Fibroblast of the aortic adventitia (primary cell): ENCODE data around the gene PAPOLA. TPM values are rescaled to one million over a fixed set of nuclear protein-coding genes. Genes with fewer than 3 reads are reported as not detected.
A peak's percentile ranks its signal among the peaks of the same experiment; 100 is the strongest.

Experiments used
- DNase-seq: peaks from one replicate; pipeline ENCODE4 v3.0.0-alpha.2; 2010; ENCODE audit warnings: low read depth
- H3K4me3 ChIP-seq: 2 replicates; pipeline ENCODE4 v1.5.1; 2011; ENCODE audit warnings: low read depth, mild to moderate bottlenecking, control low read depth, low read length, moderate library complexity
- total RNA-seq: library from RNA; depleted of rRNA; stranded (reverse); fragments of >200 nt; gene quantifications from 2 replicates; pipeline ENCODE4 v1.2.3, GENCODE V29; 2012; ENCODE audit warnings: low replicate concordance
- TF ChIP-seq, protein P1 (sequence below): IDR thresholded peaks from 2 replicates; pipeline ENCODE4 v1.5.1; 2011; ENCODE audit warnings: mild to moderate bottlenecking, low read length, control low read depth, inconsistent platforms; ENCODE audit not compliant: insufficient read depth

The PAPOLA gene
- total RNA-seq, 1 donor = 124 TPM

DNA sequence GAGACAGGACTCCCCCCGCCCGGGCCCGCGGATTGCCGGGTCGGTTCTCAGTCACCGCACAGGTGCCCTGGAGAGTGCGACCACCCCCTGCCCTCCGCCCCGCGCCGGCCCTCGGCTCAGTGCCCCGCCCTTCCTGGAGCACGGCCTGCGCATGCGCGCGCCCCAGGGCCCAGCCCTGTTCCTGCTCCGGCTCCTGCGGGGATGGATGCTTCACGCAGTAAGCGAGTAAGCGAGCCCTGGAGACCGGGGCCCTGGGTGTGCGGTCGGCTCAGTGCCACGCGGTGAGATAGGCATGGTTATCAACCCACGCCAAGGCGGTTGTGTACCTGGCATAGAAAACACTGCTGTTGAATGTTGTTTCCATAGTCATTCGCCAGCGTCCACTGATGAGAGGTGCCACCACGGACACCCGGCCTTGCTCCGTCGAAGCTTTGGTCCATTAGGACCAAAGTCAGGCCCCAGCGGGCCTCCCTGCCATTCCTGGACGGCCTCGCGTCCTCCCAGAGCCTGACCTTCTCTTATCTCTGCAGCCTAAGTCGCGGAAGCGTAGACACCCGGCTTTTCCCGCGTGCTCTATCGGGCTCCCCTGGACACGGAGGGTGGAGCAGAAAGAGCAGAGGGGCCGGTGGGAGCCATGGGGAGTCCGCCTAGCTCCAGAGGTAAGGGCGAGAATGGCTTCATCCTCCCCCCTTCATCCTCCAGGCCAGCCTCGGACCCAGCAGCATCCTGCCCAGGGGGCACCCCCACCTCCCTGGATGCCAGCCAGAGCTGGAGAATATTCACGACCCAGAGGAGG lies 90.6 kb downstream of the PAPOLA start:
- H3K4me3 ChIP-seq = peak overlapping the region; percentile 58
- peak; percentile 19 for DNase-seq

DNA sequence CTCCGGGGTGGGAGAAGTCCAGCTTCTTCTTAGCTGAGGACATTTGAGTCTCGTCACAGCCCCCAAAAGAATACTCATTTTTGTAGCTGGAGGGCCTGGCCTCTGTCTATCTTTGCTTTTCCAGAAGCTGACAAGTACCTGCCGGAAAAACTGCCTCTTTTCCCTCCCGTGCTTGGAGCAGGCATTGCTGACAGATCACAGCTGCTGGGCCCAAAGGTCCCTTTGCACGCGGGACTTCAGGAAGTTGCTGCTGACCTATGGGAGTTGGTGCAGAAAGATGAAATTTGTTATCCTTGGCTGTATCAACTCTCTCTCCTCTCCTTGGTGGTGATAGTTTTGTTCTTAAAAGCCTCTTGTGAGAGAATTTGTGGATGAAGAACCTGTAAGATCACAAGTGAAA lies 92.8 kb downstream of the PAPOLA start:
- no peak overlapping the region for H3K4me3 ChIP-seq
- no peak for DNase-seq
- TF ChIP-seq, protein P1, sequence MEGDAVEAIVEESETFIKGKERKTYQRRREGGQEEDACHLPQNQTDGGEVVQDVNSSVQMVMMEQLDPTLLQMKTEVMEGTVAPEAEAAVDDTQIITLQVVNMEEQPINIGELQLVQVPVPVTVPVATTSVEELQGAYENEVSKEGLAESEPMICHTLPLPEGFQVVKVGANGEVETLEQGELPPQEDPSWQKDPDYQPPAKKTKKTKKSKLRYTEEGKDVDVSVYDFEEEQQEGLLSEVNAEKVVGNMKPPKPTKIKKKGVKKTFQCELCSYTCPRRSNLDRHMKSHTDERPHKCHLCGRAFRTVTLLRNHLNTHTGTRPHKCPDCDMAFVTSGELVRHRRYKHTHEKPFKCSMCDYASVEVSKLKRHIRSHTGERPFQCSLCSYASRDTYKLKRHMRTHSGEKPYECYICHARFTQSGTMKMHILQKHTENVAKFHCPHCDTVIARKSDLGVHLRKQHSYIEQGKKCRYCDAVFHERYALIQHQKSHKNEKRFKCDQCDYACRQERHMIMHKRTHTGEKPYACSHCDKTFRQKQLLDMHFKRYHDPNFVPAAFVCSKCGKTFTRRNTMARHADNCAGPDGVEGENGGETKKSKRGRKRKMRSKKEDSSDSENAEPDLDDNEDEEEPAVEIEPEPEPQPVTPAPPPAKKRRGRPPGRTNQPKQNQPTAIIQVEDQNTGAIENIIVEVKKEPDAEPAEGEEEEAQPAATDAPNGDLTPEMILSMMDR = no peak

More for the DNA sequence above, 90.6 kb downstream of the PAPOLA start:
- TF ChIP-seq, protein P1 = no peak

- TF ChIP-seq, protein P1 = no peak
- H3K4me3 ChIP-seq = no peak overlapping the region
- DNase-seq = no peak
These were observed 95.5 kb downstream of the PAPOLA start for GRCh38 chr14:96597680-96598079.

- TF ChIP-seq, protein P1 = no peak
- H3K4me3 ChIP-seq = no peak overlapping the region
- no peak for DNase-seq
These were observed 96.2 kb downstream of the PAPOLA start for GRCh38 chr14:96598332-96598928.

- no peak overlapping the region for H3K4me3 ChIP-seq
- TF ChIP-seq, protein P1 = no peak
- no peak for DNase-seq
These were observed 96.9 kb downstream of the PAPOLA start for GRCh38 chr14:96599076-96599475.

DNA sequence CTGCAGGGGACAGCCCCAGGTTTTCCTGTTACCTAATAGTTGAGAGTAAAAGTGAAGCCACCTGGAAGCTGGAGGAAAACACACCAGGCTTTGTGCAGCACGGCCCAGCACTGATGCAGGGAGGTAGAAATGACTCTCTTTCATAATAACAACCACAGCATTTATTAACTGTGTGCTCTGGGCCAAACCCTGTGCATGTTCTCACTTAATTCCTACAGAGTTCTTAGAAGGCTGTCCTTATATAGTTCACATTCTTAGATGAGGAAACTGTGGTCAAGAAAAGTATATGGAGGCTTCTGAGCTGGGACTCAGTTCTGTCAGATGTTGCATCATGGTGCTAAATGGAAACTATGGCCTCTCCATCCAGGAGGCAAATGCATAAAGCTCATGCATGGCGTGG lies 100.0 kb downstream of the PAPOLA start:
- TF ChIP-seq, protein P1 = no peak
- DNase-seq = no peak
- H3K4me3 ChIP-seq = no peak overlapping the region
